AG09319 (cell line): ENCODE measurements around the gene CD247.

Source experiments
- DNase-seq: peaks from one replicate; pipeline ENCODE4 v3.0.0-alpha.2; 2010; ENCODE audit warnings: low read depth; ENCODE audit errors: extremely low read depth
- CTCF ChIP-seq: IDR thresholded peaks from 2 replicates; pipeline ENCODE4 v1.5.1; 2011; ENCODE audit warnings: low read depth, mild to moderate bottlenecking, inconsistent platforms, low read length, moderate library complexity

Gene CD247

GRCh38 chr1:167491586-167492461 lies 26.5 kb downstream of the CD247 start:
- TF ChIP-seq CTCF, result no peak
- no peak for DNase-seq

- DNase-seq, result no peak
- TF ChIP-seq CTCF, result no peak
Observed at GRCh38 chr1:167490765-167491164, 27.6 kb downstream of the CD247 start.

GRCh38 chr1:167489571-167490340 lies 28.6 kb downstream of the CD247 start:
- DNase-seq, result no peak
- no peak for TF ChIP-seq CTCF

GRCh38 chr1:167488786-167489185 lies 29.5 kb downstream of the CD247 start:
- no peak for TF ChIP-seq CTCF
- DNase-seq, result no peak

- DNase-seq, result no peak
- TF ChIP-seq CTCF, result no peak
Observed at GRCh38 chr1:167487614-167488013, 30.7 kb downstream of the CD247 start.

DNA sequence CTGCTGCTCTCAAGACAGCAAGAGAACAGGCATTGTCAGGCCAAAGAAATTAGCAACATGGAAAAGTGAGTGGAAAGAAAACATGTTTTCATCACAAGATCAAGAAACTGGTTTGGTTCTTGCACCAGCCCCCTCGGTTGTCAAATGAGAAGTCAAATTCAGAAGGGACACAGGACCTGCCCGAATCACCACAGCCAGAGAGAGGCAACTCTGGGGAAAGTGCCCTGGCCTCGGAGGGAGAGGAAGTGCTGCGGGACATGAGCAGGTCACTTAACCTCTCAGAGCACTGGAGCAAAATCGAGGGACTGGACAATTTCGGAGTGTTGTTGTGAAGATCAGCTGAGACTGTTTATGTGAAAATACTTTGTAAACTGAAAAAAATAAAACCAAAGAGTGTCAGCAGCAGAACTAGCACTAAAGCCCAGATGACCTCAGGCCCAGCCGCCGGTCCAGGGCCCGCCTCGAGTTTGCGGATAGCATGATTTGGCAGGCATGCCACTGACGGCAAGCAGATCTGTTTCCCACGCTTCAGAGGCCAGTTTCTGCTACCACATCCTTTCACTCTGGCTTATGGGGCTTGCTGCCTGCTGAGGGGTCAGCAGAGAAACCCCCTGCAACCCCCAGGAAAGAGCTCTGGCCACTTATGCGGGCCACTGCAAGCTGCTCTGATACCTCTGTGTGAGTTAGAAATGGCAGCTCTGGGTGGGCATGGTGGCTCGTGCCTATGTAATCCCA lies 32.1 kb downstream of the CD247 start:
- TF ChIP-seq CTCF, result no peak
- DNase-seq, result no peak
